Activated gamma-delta T cell treated with Interleukin-2 at 50 U/mL for 16 hours (primary cell): ENCODE measurements around the gene C16orf78.

Experiments
- DNase-seq: peaks from one replicate; pipeline ENCODE4 v3.0.0-alpha.2; 2020

C16orf78 gene, protein sequence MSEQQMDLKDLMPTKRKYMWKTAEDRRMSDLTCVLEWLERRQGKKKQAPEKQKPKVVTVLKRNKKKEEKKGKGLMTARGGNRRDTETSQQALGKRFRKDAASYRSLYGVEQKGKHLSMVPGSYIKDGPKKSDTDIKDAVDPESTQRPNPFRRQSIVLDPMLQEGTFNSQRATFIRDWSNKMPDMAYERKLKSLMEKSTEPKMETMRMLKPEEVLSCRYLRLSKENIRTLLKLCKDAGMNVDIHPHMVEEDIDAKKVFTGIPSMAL

DNA sequence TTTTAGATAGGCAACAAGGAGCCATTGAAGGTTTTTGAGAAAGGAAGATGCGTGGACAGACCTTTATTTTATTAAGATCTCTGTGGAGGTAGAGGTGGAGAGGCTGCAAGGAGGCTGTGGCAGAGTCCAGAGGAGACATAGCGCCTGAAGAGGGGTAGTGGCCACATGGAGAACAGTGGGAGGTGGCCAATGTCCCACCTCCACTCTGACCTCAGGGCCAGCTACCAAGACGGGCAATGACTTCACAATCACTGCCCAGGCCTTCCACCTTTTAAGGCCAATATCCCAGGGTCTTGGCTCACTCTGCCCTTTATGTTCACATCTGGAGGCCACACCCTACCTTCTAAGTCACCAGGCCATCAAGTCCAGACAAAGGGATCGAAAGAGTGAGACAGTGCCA lies at the start of gene C16orf78:
C16orf78 (plus strand) TSS at position 301 of the 400 bp plus-strand sequence. CDS start 136 bp downstream, outside the sequence.
- no peak for DNase-seq

DNA sequence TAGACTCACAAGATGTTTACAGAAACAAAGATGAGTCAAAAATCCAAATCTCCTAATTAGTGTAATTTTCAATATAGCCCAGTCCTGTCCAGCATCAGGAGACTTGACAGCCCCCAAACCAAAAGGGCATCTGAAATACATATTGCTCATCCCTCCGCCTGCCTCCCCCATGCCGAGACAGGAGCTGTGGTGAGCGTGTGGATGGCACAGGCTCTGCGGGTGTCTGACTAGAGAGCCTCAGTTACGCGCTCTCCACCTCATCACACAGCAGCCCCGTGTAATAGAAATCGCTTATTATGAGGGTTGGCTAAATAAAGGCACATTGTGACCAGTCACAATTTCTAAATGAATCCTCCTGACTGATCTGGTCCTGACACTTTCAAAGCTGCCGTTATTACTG lies 48.9 kb upstream of the C16orf78 start:
- no peak for DNase-seq

DNA sequence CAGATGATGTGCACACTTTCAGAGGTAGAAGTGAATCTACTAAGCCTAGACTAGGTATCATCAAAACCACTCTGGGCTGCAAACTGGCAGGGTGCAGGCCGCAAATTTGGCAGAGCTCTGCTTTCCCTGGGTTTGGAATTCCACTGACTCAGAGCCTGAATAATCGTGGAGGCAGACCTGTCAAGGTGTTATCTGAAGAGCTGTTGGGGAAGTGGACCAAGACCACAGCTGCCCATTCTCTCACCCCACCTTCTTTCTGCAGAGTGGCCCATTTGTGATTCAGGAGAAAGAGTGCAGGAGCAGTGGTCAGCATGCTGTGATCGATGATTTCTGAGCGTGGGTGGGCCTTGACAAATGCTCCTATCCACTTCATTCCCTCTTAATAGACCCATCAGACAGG lies 46.1 kb upstream of the C16orf78 start:
- DNase-seq = no peak

- no peak for DNase-seq
Observed at GRCh38 chr16:49328325-49328724, 45.3 kb upstream of the C16orf78 start.

DNA sequence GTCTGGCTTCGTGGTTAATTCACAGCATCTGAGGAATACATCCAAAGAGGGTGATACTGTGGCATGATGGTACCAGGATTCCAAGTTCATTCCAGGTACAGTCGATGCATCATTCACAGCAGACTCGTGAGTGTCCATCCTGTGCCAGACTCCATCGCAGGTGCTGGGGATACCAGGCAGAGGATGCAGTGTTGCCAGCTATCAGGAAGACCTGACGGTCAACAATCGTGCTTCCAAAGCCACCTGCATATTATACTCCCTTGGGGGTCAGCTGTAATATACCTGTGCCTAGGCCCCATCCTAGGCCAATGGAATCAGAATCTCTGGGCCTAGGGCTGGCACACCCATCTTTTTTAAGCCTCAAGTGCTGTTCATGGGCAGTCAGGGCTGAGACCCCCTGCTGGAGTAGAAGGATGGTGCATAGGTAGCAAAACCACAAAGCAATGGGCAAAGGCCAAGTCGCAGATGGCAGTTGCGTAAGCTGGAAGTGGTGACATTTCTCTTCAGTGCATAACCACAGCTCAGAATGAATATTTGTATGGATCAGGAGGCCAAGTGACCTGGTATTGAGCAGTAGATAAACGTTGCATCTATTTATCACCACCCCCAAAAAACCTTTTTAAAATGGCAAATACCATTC lies 42.9 kb upstream of the C16orf78 start:
- DNase-seq = no peak

DNA sequence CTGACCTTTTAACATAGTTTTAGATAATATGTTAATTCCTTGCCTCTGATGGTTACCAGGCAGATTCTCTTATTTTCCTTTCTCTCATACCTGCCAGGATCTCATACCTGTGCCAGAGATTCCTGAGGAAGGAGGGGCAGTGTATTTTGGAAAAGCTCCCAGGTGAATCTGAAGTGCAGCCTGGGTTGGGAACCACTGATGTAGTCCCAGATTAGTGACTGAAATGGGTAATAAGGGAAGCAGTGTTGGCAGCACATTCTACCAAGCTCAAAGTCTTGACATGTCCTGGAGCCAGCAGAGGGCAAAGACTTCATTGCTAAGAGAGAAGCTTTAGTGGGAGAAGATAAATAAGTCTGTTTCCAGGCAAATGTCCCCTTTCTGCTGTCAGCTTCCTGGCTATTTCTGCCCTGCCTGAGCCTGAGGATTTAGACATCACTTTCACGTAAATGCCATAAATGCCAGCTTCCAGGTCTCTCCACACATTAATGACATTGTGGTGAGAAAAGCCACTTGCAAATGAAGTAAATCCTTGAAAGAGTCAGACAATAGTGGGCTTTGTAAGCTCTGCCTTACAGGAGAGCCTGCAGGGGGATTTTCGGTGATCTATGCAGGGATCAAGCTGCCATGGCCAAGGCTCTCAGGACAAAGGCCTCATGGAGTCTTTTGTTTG lies 40.9 kb upstream of the C16orf78 start:
- no peak for DNase-seq

- DNase-seq = no peak
Observed at GRCh38 chr16:49333259-49333597, 40.4 kb upstream of the C16orf78 start.

GRCh38 chr16:49335828-49336227 lies 37.8 kb upstream of the C16orf78 start:
- no peak for DNase-seq

DNA sequence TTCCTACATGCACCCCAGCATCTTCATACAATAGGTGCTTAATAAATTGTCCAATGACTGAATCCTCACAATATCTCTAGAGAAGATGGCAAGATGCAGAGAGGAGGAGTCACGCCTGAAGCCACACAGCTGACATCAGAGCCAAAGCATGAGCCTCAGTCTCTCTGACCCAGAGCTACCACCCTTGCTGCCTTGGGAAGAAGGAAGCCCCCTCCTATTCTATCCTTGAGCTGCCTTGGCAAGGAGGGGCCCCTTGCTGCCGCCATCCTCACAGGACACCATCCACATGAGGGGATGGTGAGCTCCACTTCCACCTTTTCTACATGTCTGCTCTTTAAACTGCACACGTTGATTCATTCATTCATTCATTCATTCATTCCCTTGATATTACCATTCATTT lies 37.0 kb upstream of the C16orf78 start:
- no peak for DNase-seq

DNA sequence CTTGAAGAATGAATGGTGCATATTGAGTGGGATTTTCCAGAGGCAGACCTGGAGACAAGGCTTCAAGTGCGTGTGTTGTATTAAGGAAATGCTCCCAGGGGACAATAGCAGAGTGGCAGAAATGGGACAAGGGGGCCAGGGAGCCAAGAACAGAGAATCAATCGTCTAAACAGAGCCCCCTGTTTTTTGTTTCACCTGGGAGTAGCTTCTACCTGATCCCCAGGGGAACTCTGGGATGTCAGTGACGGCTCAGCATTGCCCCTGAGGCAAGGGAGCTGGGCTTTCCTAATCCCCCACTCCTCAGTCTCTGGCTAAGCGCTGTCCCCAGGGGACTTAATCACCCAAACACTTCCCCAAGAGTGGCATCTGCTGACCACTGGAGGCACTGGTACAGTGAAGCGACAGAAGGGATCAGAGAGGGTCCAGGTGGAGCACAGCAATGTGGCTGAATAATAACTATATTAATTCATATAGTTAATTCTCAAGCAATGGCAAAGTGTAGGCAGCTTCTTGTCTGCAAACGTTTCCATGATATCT lies 35.7 kb upstream of the C16orf78 start:
- no peak for DNase-seq

GRCh38 chr16:49338611-49339265 lies 34.9 kb upstream of the C16orf78 start:
- DNase-seq = no peak

DNA sequence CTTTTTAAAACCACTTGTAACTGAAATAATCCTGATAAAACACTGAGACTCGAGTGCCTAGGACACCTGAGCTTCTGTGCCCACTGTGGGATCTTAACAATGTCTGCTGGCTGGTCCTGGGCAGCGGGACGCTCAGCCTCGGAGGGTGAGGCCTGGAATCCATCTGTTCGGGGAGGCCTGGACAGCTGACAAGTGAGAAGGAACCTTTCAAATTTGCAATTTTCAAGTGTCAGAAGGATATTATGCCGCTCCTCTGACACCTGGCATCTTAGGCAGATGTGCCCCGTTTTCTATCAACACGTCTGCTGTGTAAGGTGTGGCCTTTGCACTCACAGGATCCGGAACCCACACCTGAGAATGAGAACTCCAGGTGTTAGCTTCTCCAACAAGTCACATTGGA lies 33.1 kb upstream of the C16orf78 start:
- no peak for DNase-seq

GRCh38 chr16:49341706-49342105 lies 31.9 kb upstream of the C16orf78 start:
- no peak for DNase-seq

- no peak for DNase-seq
Observed at GRCh38 chr16:49342336-49343265, 31.0 kb upstream of the C16orf78 start.

DNA sequence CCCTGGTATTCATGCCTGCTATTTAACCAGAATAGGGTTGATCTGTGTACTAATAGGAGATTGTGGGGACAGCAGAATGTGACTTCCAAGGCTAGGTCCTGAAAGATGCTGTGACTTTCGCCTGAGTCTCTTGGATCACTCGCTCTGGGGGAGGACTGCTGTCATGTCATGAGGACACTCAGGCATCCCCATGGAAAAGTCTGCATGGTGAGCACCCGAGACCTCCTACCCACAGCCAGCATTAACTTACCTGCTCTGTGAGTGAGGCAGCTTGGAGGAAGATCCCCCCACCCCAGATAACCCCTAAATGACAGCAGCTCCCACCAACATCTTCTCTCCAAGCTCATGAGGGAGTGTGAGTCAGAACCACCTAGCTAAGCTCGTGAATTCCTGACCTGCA lies 30.3 kb upstream of the C16orf78 start:
- DNase-seq = no peak

DNA sequence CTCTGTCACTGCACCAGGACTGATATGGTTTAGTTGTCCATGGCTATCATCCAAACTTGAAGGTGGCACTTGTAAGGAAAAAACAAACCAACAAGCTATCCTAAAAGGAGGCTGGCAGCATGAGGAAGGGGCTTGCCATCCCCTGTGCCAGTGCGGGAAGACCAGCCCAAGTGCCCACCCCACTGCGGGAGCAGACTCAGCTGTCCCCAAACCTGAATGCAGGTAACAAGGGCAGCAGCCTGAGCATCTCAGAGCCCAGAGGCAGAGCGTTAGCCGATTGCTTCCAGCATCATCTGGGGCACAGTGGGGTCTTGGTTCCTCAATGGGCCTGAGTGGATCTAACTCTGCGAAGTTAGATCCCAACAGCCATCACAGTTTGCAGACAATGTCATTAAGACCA lies 29.2 kb upstream of the C16orf78 start:
- no peak for DNase-seq

DNA sequence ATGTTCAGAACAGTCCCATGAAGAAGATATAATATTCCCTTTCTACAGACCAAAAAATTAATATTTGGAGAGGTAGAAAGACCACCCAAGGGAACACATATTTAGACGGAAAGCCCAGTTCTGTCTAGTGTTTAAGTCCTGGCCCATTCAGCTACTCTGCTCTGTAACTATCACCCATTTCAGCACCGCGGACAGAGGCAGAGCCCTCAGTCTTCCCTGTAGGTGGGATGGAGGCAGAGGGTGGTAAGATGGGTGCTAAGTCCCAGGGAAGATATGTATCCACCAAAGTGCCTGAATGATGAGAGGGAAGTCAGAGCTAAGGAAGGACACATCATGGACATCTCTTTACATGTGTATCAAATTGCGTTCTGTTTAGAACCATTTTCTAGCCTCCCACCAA lies 27.8 kb upstream of the C16orf78 start:
- no peak for DNase-seq

GRCh38 chr16:49346459-49346858 lies 27.1 kb upstream of the C16orf78 start:
- DNase-seq = no peak

- no peak for DNase-seq
Observed at GRCh38 chr16:49347476-49347875, 26.1 kb upstream of the C16orf78 start.

DNA sequence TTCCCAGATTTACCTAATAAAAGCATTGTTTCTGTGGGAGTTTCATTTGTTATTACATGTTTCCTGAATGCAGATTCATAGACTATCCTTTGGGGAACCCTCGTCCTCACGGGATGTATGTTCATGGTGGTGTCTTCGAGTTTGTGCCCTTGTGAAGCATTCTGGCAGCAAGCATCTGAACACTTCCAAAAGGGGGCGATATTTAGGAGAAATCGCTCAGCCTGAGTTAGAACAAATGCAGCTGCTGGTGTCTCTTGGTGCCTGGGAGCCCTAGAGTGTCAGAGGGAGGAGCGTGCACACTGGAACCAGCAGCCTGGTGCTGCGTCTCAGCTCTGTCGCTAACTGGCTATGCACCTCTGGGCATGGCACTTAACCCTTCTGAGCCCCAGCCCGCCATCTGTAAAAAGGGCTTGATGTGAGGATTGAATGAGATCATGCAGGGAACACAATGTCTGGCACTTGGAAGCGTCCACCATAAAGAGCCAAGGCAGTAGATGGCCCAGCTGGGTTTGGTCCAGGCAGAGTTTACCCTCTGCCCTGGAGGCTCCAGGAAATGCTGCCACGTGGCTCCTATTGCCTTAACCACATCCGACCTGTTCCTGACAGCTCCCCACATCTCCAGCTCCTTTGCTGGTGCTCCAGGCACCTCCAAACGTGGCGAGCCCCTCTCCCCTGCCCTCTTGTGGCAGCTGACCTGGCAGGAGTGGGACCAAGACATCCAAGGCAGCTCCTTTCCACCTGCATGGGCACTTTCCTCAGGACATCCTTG lies 25.0 kb upstream of the C16orf78 start:
- no peak for DNase-seq

DNA sequence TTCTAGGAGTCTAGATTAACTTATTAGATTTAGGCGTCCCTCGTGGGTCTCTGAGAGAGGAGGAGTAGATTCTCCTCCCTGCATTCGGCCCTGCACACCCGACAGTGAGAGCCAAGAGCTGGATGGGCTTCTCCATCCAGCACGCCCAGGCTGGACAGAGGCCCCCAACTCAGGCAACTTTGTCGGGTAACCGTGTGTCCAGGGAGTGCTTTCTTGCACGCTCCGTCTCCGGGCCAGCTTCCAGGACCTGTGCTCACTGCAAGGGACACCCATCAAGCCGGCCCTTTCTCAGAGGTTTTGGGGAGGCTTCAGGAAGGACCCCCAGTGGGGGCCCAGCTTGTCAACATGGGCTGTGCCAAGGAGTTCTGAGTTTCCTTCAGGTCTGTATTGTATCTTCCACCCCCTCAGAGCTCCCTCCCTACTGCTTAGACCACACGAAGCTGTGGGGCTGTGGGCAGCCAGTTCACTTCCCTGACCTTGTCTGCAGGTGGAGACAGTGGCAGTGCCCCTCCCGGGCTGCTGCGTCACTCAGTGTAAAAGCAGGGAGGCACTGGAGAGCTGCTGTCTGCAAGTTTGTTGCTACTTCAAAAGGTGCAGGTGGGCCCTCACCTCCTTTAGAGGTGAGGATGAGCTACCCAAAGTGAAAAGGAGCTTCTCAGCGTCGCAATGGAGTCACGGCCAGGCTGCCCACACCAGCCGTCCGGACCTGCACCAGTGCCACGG lies 24.0 kb upstream of the C16orf78 start:
- no peak for DNase-seq
